A549 (cell line): Measurements from ENCODE around the gene PTGFRN. TPM values are rescaled to one million over a fixed set of nuclear protein-coding genes. Genes with fewer than 3 reads are reported as not detected.
A peak's percentile ranks its signal among the peaks of the same experiment; 100 is the strongest.

Experiments used
- ATAC-seq, 2 experiments: fragments of 200-7000 bp in 1 of 2; fragments of >200 bp in 1 of 2; cut with Nextera tagmentation in 1 of 2; cut with Tn5 transposase in 1 of 2; 3 replicates each; pipeline versions ENCODE4 v1.8.0 to v1.9.1; 2018 to 2020; ENCODE audit warnings: mild to moderate bottlenecking in 1 of 2, moderate library complexity in 1 of 2
- CTCF ChIA-PET: fragments of 300-600 bp; sonication (Branson Sonifier 250); formaldehyde crosslinking; extraction: SDS; loops from one replicate; lab custom pipeline; 2021; ENCODE audit warnings: antibody characterized with exemption, inconsistent platforms; lab: Yijun Ruan, JAX
- POLR2A ChIA-PET: fragments of 350-600 bp; formaldehyde crosslinking; extraction: SDS; loops from one replicate; lab custom pipeline; 2021; ENCODE audit warnings: antibody characterized with exemption, inconsistent platforms; lab: Yijun Ruan, JAX
- DNase-seq, 2 experiments: peaks; one replicate each; pipeline versions ENCODE4 v3.0.0 to v3.0.0-alpha.2; 2011 to 2016; ENCODE audit warnings: low read depth in 1 of 2, low spot score in 1 of 2
- FAIRE-seq: peaks from 2 replicates; lab custom pipeline; 2011; peaks lifted over from hg19 to GRCh38; lab: Jason Lieb, UNC
- H3K27ac ChIP-seq, 2 experiments: fragments of >200 bp; sonication (Bioruptor Twin); formaldehyde crosslinking; 3 replicates each; pipeline ENCODE4 v1.5.1; 2016 to 2017
- H3K4me1 ChIP-seq: fragments of >200 bp; sonication (Bioruptor Twin); formaldehyde crosslinking; 3 replicates; pipeline ENCODE4 v1.6.1; 2016
- H3K4me2 ChIP-seq: fragments of >200 bp; sonication (Bioruptor Twin); formaldehyde crosslinking; 3 replicates; pipeline ENCODE4 v1.6.1; 2016
- H3K4me3 ChIP-seq: fragments of >200 bp; sonication (Bioruptor Twin); formaldehyde crosslinking; 3 replicates; pipeline ENCODE4 v1.5.1; 2016
- H3K9me3 ChIP-seq: fragments of >200 bp; sonication (Bioruptor Twin); formaldehyde crosslinking; 3 replicates; pipeline ENCODE4 v1.6.1; 2016
- ATOH8 ChIP-seq: fragments of 250-450 bp; sonication (Bioruptor Pico); IDR thresholded peaks from 2 replicates; pipeline ENCODE4 v1.5.0; 2020; ENCODE audit warnings: low read depth, mild to moderate bottlenecking, moderate library complexity
- CHD2 ChIP-seq: fragments of 150-350 bp; IDR thresholded peaks from 2 replicates; pipeline ENCODE4 v1.6.1; 2014; ENCODE audit warnings: low read length; ENCODE audit not compliant: partially characterized antibody
- CHD4 ChIP-seq: fragments of 200-600 bp; sonication (generic); IDR thresholded peaks from 2 replicates; pipeline ENCODE4 v1.6.1; 2016; ENCODE audit warnings: antibody characterized with exemption, mild to moderate bottlenecking, borderline replicate concordance
- E2F6 ChIP-seq: IDR thresholded peaks from 2 replicates; pipeline ENCODE4 v1.6.1; 2012; ENCODE audit warnings: low read depth, borderline replicate concordance
- EHF ChIP-seq: fragments of 250-450 bp; sonication (Bioruptor Pico); IDR thresholded peaks from 2 replicates; pipeline ENCODE4 v1.5.0; 2020; ENCODE audit warnings: mild to moderate bottlenecking
- EHMT2 ChIP-seq: fragments of 200-600 bp; sonication (generic); IDR thresholded peaks from 2 replicates; pipeline ENCODE4 v1.6.1; 2016; ENCODE audit warnings: antibody characterized with exemption, low read depth, mild to moderate bottlenecking, moderate library complexity
- ELK1 ChIP-seq: fragments of 150-350 bp; IDR thresholded peaks from 2 replicates; pipeline ENCODE4 v1.6.1; 2014; ENCODE audit warnings: low read depth, mild to moderate bottlenecking, low read length
- FOSB ChIP-seq: fragments of 250-450 bp; sonication (Bioruptor Pico); IDR thresholded peaks from 2 replicates; pipeline ENCODE4 v1.5.0; 2020; ENCODE audit warnings: mild to moderate bottlenecking, moderate library complexity
- FOSL2 ChIP-seq, 2 experiments: fragments of 450-650 bp in 1 of 2; fragments of >200 bp in 1 of 2; sonication (Bioruptor Twin) in 1 of 2; formaldehyde crosslinking; IDR thresholded peaks; 2 replicates each; pipeline versions ENCODE4 v1.5.0 to v1.6.1; 2016 to 2020; ENCODE audit warnings: mild to moderate bottlenecking in 1 of 2, moderate library complexity in 1 of 2
- JUN ChIP-seq, 2 experiments: fragments of >200 bp; sonication (Bioruptor Twin); formaldehyde crosslinking; IDR thresholded peaks; 2 replicates in 1 of 2; 3 replicates in 1 of 2; pipeline ENCODE4 v1.6.1; 2016 to 2017
- KDM5A ChIP-seq: fragments of 200-600 bp; sonication (generic); IDR thresholded peaks from 2 replicates; pipeline ENCODE4 v1.6.1; 2016; ENCODE audit warnings: antibody characterized with exemption, mild to moderate bottlenecking
- MAX ChIP-seq: IDR thresholded peaks from 2 replicates; pipeline ENCODE4 v1.6.1; 2012
- MAZ ChIP-seq: fragments of 150-350 bp; IDR thresholded peaks from 2 replicates; pipeline ENCODE4 v1.6.1; 2014; ENCODE audit warnings: antibody characterized with exemption, low read depth, low read length, borderline replicate concordance
- PBX3 ChIP-seq: IDR thresholded peaks from 2 replicates; pipeline ENCODE4 v1.6.1; 2012
- PHF8 ChIP-seq: fragments of 200-600 bp; sonication (generic); IDR thresholded peaks from 2 replicates; pipeline ENCODE4 v1.6.1; 2016; ENCODE audit warnings: low read depth, mild to moderate bottlenecking, antibody characterized with exemption, moderate library complexity, borderline replicate concordance
- POLR2A ChIP-seq: IDR thresholded peaks from 2 replicates; pipeline ENCODE4 v1.6.1; 2012; ENCODE audit warnings: mild to moderate bottlenecking, low read length
- RAD21 ChIP-seq, 2 experiments: fragments of >200 bp in 1 of 2; sonication (Bioruptor Twin) in 1 of 2; formaldehyde crosslinking in 1 of 2; IDR thresholded peaks in 1 of 2; conservative IDR thresholded peaks in 1 of 2; 2 replicates in 1 of 2; 3 replicates in 1 of 2; pipeline ENCODE4 v1.6.1; 2012 to 2018; ENCODE audit warnings: inconsistent platforms in 1 of 2
- RNF2 ChIP-seq: fragments of 200-600 bp; sonication (generic); IDR thresholded peaks from 2 replicates; pipeline ENCODE4 v1.6.1; 2016; ENCODE audit warnings: low read depth, mild to moderate bottlenecking, antibody characterized with exemption, moderate library complexity, borderline replicate concordance
- TFCP2L1 ChIP-seq: fragments of 250-450 bp; sonication (Bioruptor Pico); IDR thresholded peaks from 2 replicates; pipeline ENCODE4 v1.5.0; 2021; ENCODE audit warnings: mild to moderate bottlenecking
- ZC3H11A ChIP-seq: fragments of 450-650 bp; IDR thresholded peaks from 2 replicates; pipeline ENCODE4 v1.6.1; 2014; ENCODE audit warnings: antibody characterized with exemption, mild to moderate bottlenecking
- ZNF302 ChIP-seq: fragments of 250-450 bp; sonication (Bioruptor Pico); IDR thresholded peaks from 2 replicates; pipeline ENCODE4 v1.9.0; 2021; ENCODE audit warnings: inconsistent platforms, mild to moderate bottlenecking, moderate library complexity
- WGBS: methylation state at CpG from one replicate; pipeline ENCODE4 v1.1.6; 2017; ENCODE audit errors: missing lambda C conversion rate; 5-methylcytosine and 5-hydroxymethylcytosine counted together
- polyA plus RNA-seq, 4 experiments: library from polyadenylated mRNA; depleted of rRNA in 3 of 4; stranded (reverse); fragments of >200 nt; fragmentation: RNase III in 1 of 4; extraction: RNeasy Plus Mini Kit Qiagen cat#74134 plus additional on column Dnase treatment in 1 of 4; gene quantifications; 2 replicates in 3 of 4; 3 replicates in 1 of 4; pipeline ENCODE4 v1.2.3, GENCODE V29; 2011 to 2017

The PTGFRN gene
- polyA plus RNA-seq, 2 of the 4 experiments (the other 2 are of a cell fraction) = 17.4 to 39.0 TPM

GRCh38 chr1:116868385-116868784, 41.3 kb upstream of the PTGFRN start:
- Histone ChIP-seq H3K4me2 (0 out of 3 replicates have a peak overlapping the region, but pooled peaks have one; percentile 17), H3K4me3 (no peak overlapping the region), H3K27ac (no peak overlapping the region), H3K9me3 (no peaks in the 10 kb centered on the region), H3K4me1 (0 out of 3 replicates have a peak, but pooled peaks cover 7% of the 10 kb centered on the region)
- TF ChIP-seq TFCP2L1 = no peak
- TF ChIP-seq EHMT2 = no peak
- no peak for TF ChIP-seq ATOH8 (CRISPR knock-in tag)
- no peak for TF ChIP-seq JUN (IDR thresholded peaks at IDR 0.05)
- TF ChIP-seq PBX3 = no peak
- no peak for TF ChIP-seq CHD2
- no peak for TF ChIP-seq FOSB (CRISPR knock-in tag)
- no peak for TF ChIP-seq CHD4
- TF ChIP-seq RAD21 (conservative IDR thresholded peaks at IDR 0.05 in 1 of 2, IDR thresholded peaks at IDR 0.05 in 1 of 2) = no peak
- TF ChIP-seq PHF8 = no peak
- no peak for TF ChIP-seq RNF2
- TF ChIP-seq ELK1 = no peak
- TF ChIP-seq POLR2A = no peak
- no peak for FAIRE-seq
- POLR2A ChIA-PET = no interaction called here
- ATAC-seq = peak in 1 of 2 experiments; percentile 31; a peak in 1 of 6 replicates
- CTCF ChIA-PET = interaction anchor here (1.4 kb wide), 1 partner anchor 44 kb away, joined by 4 read pairs; no protein-coding TSS in a partner anchor
- no peak for DNase-seq
- WGBS = 22% methylated on average over 3 of the region's 3 CpGs

- CTCF ChIA-PET = interaction anchor here (0.9 to 1.4 kb wide), 2 partner anchors 15 to 42 kb away, joined by 3 to 4 read pairs; no protein-coding TSS in a partner anchor
- no peak for ATAC-seq
- WGBS = 92% methylated on average over 4 of the region's 4 CpGs
- Histone ChIP-seq H3K4me1 (0 out of 3 replicates have a peak, but pooled peaks cover 7% of the 10 kb centered on the region), H3K4me3 (no peak overlapping the region), H3K4me2 (no peak overlapping the region), H3K9me3 (no peaks in the 10 kb centered on the region), H3K27ac (no peak overlapping the region)
- TF ChIP-seq MAZ (no peak), FOSL2 (IDR thresholded peaks at IDR 0.05) (no peak), FOSL2 (CRISPR knock-in tag; IDR thresholded peaks at IDR 0.05) (no peak), ZNF302 (CRISPR knock-in tag) (no peak), MAX (no peak), EHF (CRISPR knock-in tag) (no peak), ZC3H11A (no peak), E2F6 (no peak), KDM5A (no peak)
- POLR2A ChIA-PET = no interaction called here
- DNase-seq = no peak
- no peak for FAIRE-seq
Observed at GRCh38 chr1:116869611-116870010, 40.1 kb upstream of the PTGFRN start.
